ENCODE data around the gene ASXL2. TPM values are rescaled to one million over a fixed set of nuclear protein-coding genes. Genes with fewer than 3 reads are reported as not detected.

ASXL2 gene
- total RNA-seq, 1 experiment from 2014 or later, result 32.7 TPM

DNA sequence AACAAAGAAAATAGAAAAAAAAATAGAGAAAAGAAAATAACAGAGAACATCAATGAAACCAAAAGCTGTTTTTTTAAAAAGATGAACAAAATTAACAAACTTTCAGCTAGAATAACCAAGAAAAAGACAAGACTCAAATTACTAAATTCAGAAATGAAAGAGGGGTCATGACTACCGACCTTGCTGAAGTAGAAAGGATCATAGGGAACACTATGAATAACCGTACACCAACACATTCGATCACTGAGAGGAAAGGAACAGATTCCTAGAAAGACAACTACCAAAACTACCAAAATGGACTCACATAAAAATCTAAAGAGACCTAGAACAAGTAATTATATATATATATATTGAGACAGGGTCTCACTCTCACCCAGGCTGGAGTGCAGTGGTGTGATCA, 167.5 kb downstream of the ASXL2 start:
- H3K4me3 Mint-ChIP-seq, result no peak overlapping the region
- H3K4me1 Mint-ChIP-seq, result no peaks in the 10 kb centered on the region; a peak in 1 of 4 replicates
- no peaks in the 10 kb centered on the region for H3K27me3 ChIP-seq (ENCODE audit: insufficient read depth, low read length)

More for the DNA sequence above, 167.5 kb downstream of the ASXL2 start:
- no peak overlapping the region for H2BK12ac ChIP-seq (ENCODE audit: insufficient read length, low read depth, low read length)
- WGBS (ENCODE audit: extremely low coverage, insufficient read length, low lambda C conversion rate), result no CpG with 5 or more reads among the region's 3 CpGs
- H3K18ac ChIP-seq (ENCODE audit: insufficient read length, low read depth, low read length), result no peak overlapping the region
- H4K20me1 ChIP-seq (ENCODE audit: control insufficient read depth, insufficient read depth, insufficient read length), result no peaks in the 10 kb centered on the region
- no peaks in the 10 kb centered on the region for H3K9me3 ChIP-seq (ENCODE audit: control insufficient read depth, low read depth, low read length)
- peaks cover 0 to 5% (median 0%) of the 10 kb centered on the region in 3 experiments; a peak in 3 of 7 replicates for H3K36me3 Mint-ChIP-seq (ENCODE audit: insufficient read depth in 1 of 3, low read depth in 3 of 3)
- no peak overlapping the region for H4K5ac ChIP-seq (ENCODE audit: insufficient read length, low read depth, low read length)
- no peak overlapping the region for H2BK5ac ChIP-seq (ENCODE audit: insufficient read length, low read length)
- H3K56ac ChIP-seq (ENCODE audit: insufficient read length, low read depth, low read length), result no peak overlapping the region
- H3K9me3 Mint-ChIP-seq, result peaks cover 4 to 6% of the 10 kb centered on the region in 2 experiments; a peak in 3 of 5 replicates
- H2AK5ac ChIP-seq (ENCODE audit: insufficient read length, low read length), result no peak overlapping the region
- no peak overlapping the region for H3K9ac ChIP-seq (ENCODE audit: extremely low read depth, insufficient read length, low read length)
- no peak overlapping the region for H3K4ac ChIP-seq (ENCODE audit: low read depth, low read length)
- H2BK20ac ChIP-seq (ENCODE audit: low read depth, low read length, poor library complexity, severe bottlenecking), result no peak overlapping the region
- H3K14ac ChIP-seq (ENCODE audit: insufficient read depth, low read length), result no peak overlapping the region
- no peak overlapping the region for H3K27ac ChIP-seq (ENCODE audit: insufficient read length, low read depth, low read length)
- 0 out of 2 replicates have a peak, but pooled peaks cover 1% of the 10 kb centered on the region for H3K27me3 Mint-ChIP-seq (ENCODE audit: low read depth)
- H3K4me1 ChIP-seq (ENCODE audit: insufficient read depth, low read length), result no peaks in the 10 kb centered on the region
- no peak overlapping the region for H4K8ac ChIP-seq (replicated peaks; ENCODE audit: insufficient read length, low read depth, low read length)
- H3T11ph ChIP-seq (ENCODE audit: low read length), result no peak overlapping the region
- no peak overlapping the region for H2BK120ac ChIP-seq (ENCODE audit: low read depth, low read length, poor library complexity, severe bottlenecking)
- TF ChIP-seq, protein P1, sequence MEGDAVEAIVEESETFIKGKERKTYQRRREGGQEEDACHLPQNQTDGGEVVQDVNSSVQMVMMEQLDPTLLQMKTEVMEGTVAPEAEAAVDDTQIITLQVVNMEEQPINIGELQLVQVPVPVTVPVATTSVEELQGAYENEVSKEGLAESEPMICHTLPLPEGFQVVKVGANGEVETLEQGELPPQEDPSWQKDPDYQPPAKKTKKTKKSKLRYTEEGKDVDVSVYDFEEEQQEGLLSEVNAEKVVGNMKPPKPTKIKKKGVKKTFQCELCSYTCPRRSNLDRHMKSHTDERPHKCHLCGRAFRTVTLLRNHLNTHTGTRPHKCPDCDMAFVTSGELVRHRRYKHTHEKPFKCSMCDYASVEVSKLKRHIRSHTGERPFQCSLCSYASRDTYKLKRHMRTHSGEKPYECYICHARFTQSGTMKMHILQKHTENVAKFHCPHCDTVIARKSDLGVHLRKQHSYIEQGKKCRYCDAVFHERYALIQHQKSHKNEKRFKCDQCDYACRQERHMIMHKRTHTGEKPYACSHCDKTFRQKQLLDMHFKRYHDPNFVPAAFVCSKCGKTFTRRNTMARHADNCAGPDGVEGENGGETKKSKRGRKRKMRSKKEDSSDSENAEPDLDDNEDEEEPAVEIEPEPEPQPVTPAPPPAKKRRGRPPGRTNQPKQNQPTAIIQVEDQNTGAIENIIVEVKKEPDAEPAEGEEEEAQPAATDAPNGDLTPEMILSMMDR (conservative IDR thresholded peaks at IDR 0.05), result no peak
- H3K79me1 ChIP-seq (ENCODE audit: insufficient read depth, low read depth, low read length, poor library complexity, severe bottlenecking), result no peaks in the 10 kb centered on the region
- H3K23ac ChIP-seq (ENCODE audit: insufficient read length, low read depth, low read length), result no peak overlapping the region
- no peaks in the 10 kb centered on the region for H3K79me2 ChIP-seq (ENCODE audit: insufficient read depth, low read length)
- H2BK15ac ChIP-seq (ENCODE audit: low read depth, low read length), result no peak overlapping the region
- H2AFZ ChIP-seq (ENCODE audit: low read length), result no peak overlapping the region
- H3K27ac Mint-ChIP-seq, result no peak overlapping the region
- no peak overlapping the region for H3K4me2 ChIP-seq (ENCODE audit: insufficient read depth, insufficient read length, low read length)
- no peak for DNase-seq
- no peak overlapping the region for H4K91ac ChIP-seq (ENCODE audit: insufficient read length, low read depth, low read length)
- no peaks in the 10 kb centered on the region for H3K23me2 ChIP-seq (ENCODE audit: insufficient read length, low read depth, low read length, poor library complexity, severe bottlenecking)
